Lower leg skin (tissue), 4 donors: ENCODE results near the gene KIF18A. TPM values are rescaled to one million over a fixed set of nuclear protein-coding genes. Genes with fewer than 3 reads are reported as not detected.
"Not testable (repeated sequence)": the region's sequence is repeated elsewhere in the genome, so short reads cannot be mapped to it uniquely, and the experiment has no call there.

Experiments
- DNase-seq, 2 donors: peaks; one replicate each; pipeline ENCODE4 v3.0.0-alpha.2; 2019; ENCODE audit warnings: low spot score in 2 of 2
- H3K4me3 ChIP-seq: fragments of 200-600 bp; sonication (generic); 2 replicates; pipeline ENCODE4 v1.5.1; 2017; ENCODE audit warnings: mild to moderate bottlenecking, low read depth; ENCODE audit not compliant: poor library complexity, severe bottlenecking
- POLR2A ChIP-seq, 2 donors: fragments of 450-650 bp; IDR thresholded peaks; one replicate each; pipeline ENCODE4 v1.6.1; 2016 to 2017; ENCODE audit warnings: antibody characterized with exemption in 2 of 2, mild to moderate bottlenecking in 1 of 2, moderate library complexity in 1 of 2
- WGBS, 2 donors: methylation state at CpG; one replicate each; pipeline ENCODE4 v1.1.5; 2018; 5-methylcytosine and 5-hydroxymethylcytosine counted together
- intact Hi-C: fragments of 100-400 bp; cut with DNase I; formaldehyde crosslinking; loops from one replicate; pipeline ENCODE4 v1.15.0; 2023; ENCODE audit warnings: low total_unique reads
- total RNA-seq, 4 donors: library from RNA; depleted of rRNA; stranded (reverse); fragments of >200 nt; gene quantifications; one replicate each; pipeline ENCODE4 v1.1.0, GENCODE V29; 2016
- TF ChIP-seq, protein P1 (sequence below), 3 donors: fragments of 450-650 bp; IDR thresholded peaks; one replicate each; pipeline ENCODE4 v1.5.1; 2016; ENCODE audit warnings: antibody characterized with exemption in 3 of 3, mild to moderate bottlenecking in 3 of 3, moderate library complexity in 2 of 3

Gene KIF18A
- total RNA-seq, 4 donors from 2014 or later = 0.38 to 1.5 (median 1.1) TPM

DNA sequence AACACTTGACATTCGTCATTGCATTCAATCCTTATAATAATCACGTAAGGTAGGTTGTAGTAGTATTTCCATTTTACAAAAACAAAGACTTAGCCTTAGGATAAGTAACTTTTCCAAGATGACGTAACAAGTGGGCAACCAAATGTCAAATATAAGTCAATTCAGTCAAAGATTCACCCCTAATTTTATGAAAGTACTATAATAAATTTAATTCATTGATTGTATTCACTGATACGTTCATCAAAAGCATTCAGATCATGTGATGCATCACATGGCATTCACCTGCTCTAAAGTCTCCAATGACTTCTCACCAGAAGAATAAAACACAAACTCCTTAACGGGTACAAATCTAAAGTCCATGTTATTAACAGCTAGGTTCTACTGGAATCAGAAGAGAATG, 2.1 kb downstream of the KIF18A start:
- no peak overlapping the region for H3K4me3 ChIP-seq
- intact Hi-C loops = loop anchor here (10.0 kb wide), 1 partner anchor 431 kb away; no protein-coding TSS in a partner anchor
- no peak for TF ChIP-seq POLR2A (IDR thresholded peaks at IDR 0.05)
- TF ChIP-seq, protein P1, sequence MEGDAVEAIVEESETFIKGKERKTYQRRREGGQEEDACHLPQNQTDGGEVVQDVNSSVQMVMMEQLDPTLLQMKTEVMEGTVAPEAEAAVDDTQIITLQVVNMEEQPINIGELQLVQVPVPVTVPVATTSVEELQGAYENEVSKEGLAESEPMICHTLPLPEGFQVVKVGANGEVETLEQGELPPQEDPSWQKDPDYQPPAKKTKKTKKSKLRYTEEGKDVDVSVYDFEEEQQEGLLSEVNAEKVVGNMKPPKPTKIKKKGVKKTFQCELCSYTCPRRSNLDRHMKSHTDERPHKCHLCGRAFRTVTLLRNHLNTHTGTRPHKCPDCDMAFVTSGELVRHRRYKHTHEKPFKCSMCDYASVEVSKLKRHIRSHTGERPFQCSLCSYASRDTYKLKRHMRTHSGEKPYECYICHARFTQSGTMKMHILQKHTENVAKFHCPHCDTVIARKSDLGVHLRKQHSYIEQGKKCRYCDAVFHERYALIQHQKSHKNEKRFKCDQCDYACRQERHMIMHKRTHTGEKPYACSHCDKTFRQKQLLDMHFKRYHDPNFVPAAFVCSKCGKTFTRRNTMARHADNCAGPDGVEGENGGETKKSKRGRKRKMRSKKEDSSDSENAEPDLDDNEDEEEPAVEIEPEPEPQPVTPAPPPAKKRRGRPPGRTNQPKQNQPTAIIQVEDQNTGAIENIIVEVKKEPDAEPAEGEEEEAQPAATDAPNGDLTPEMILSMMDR (IDR thresholded peaks at IDR 0.05) = no peak
- WGBS, 2 donors = 83 to 86% methylated on average over 5 of the region's 5 CpGs
- DNase-seq = no peak

DNA sequence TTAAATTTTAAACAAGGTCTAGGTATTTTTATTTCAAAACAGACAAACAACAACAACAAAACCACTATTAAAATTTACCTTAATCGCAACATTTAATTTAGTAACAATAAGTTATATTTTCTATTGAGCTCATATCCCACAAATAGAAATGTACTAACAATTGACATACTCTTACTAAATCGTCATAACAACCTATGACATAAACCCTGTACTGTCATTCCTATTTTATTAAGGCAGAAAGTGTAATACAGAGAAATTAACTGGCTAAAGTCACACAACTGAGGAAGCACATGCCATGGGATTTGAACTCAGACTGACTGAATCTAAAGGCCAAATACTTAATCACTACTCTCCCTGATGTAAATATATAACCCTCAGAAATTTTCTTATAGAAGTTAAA, 3.0 kb downstream of the KIF18A start:
- intact Hi-C loops = loop anchor here (10.0 kb wide), 1 partner anchor 430 kb away; no protein-coding TSS in a partner anchor
- no peak for TF ChIP-seq POLR2A (IDR thresholded peaks at IDR 0.05)
- TF ChIP-seq, protein P1 (IDR thresholded peaks at IDR 0.05) = no peak
- DNase-seq = no peak
- WGBS, 2 donors = 86 to 88% methylated on average over 2 of the region's 2 CpGs
- H3K4me3 ChIP-seq = no peak overlapping the region

- intact Hi-C loops = loop anchor here (10.0 kb wide), 1 partner anchor 430 kb away; no protein-coding TSS in a partner anchor
- DNase-seq = no peak
- no peak overlapping the region for H3K4me3 ChIP-seq
- TF ChIP-seq, protein P1 (IDR thresholded peaks at IDR 0.05) = no peak
- no peak for TF ChIP-seq POLR2A (IDR thresholded peaks at IDR 0.05)
- WGBS, 2 donors = 93 to 96% methylated on average over 1 of the region's 1 CpG
These were observed 3.5 kb downstream of the KIF18A start for GRCh38 chr11:28104425-28104824.

- intact Hi-C loops = loop anchor here (10.0 kb wide), 1 partner anchor 427 kb away; no protein-coding TSS in a partner anchor
- WGBS, 2 donors = 91% methylated on average over 4 of the region's 4 CpGs
- not testable (repeated sequence) for H3K4me3 ChIP-seq, DNase-seq
These were observed 5.7 kb downstream of the KIF18A start for GRCh38 chr11:28102300-28102699.

- DNase-seq = no peak
- no peak for TF ChIP-seq POLR2A (IDR thresholded peaks at IDR 0.05)
- TF ChIP-seq, protein P1 (IDR thresholded peaks at IDR 0.05) = no peak
- 80 to 88% methylated on average over 2 of the region's 2 CpGs for WGBS, 2 donors
- intact Hi-C loops = loop anchor here (10.0 kb wide), 1 partner anchor 426 kb away; no protein-coding TSS in a partner anchor
- H3K4me3 ChIP-seq = no peak overlapping the region
These were observed 7.3 kb downstream of the KIF18A start for GRCh38 chr11:28100665-28101064.

GRCh38 chr11:28099715-28100114, 8.2 kb downstream of the KIF18A start:
- DNase-seq = no peak
- 36 to 48% methylated on average over 1 of the region's 1 CpG for WGBS, 2 donors
- H3K4me3 ChIP-seq = no peak overlapping the region
- intact Hi-C loops = loop anchor here (10.0 kb wide), 1 partner anchor 425 kb away; no protein-coding TSS in a partner anchor
- TF ChIP-seq, protein P1 (IDR thresholded peaks at IDR 0.05) = no peak
- TF ChIP-seq POLR2A (IDR thresholded peaks at IDR 0.05) = no peak
